Ecto neural progenitor cell (in vitro differentiated cells): ENCODE data around the gene NFKBIB.

Experiments
- DNase-seq: peaks from one replicate; pipeline ENCODE4 v3.0.0-alpha.2; 2018; ENCODE audit warnings: low spot score

The NFKBIB gene

GRCh38 chr19:38904581-38905539, 5.1 kb downstream of the NFKBIB start:
- no peak for DNase-seq

GRCh38 chr19:38905620-38906019, 5.9 kb downstream of the NFKBIB start:
- DNase-seq: no peak

- no peak for DNase-seq
Measured at GRCh38 chr19:38907227-38907626, 7.5 kb downstream of the NFKBIB start.

GRCh38 chr19:38907670-38908069, 7.9 kb downstream of the NFKBIB start:
- no peak for DNase-seq

GRCh38 chr19:38908911-38909310, 9.1 kb downstream of the NFKBIB start:
- no peak for DNase-seq

GRCh38 chr19:38910488-38910887, 10.7 kb downstream of the NFKBIB start:
- DNase-seq: no peak

- no peak for DNase-seq
Measured at GRCh38 chr19:38911388-38912001, 11.7 kb downstream of the NFKBIB start.

- no peak for DNase-seq
Measured at GRCh38 chr19:38912600-38913514, 13.1 kb downstream of the NFKBIB start.

- no peak for DNase-seq
Measured at GRCh38 chr19:38913958-38914357, 14.2 kb downstream of the NFKBIB start.

GRCh38 chr19:38915329-38916321, 15.9 kb downstream of the NFKBIB start:
- DNase-seq: no peak

GRCh38 chr19:38917516-38917915, 17.7 kb downstream of the NFKBIB start:
- DNase-seq: no peak

- no peak for DNase-seq
Measured at GRCh38 chr19:38917921-38918491, 18.2 kb downstream of the NFKBIB start.

- DNase-seq: no peak
Measured at GRCh38 chr19:38918526-38918925, 18.8 kb downstream of the NFKBIB start.

GRCh38 chr19:38919837-38920601, 20.2 kb downstream of the NFKBIB start:
- no peak for DNase-seq

GRCh38 chr19:38920602-38921419, 21.0 kb downstream of the NFKBIB start:
- DNase-seq: no peak

GRCh38 chr19:38921420-38922274, 21.9 kb downstream of the NFKBIB start:
- DNase-seq: no peak

- no peak for DNase-seq
Measured at GRCh38 chr19:38922482-38922881, 22.7 kb downstream of the NFKBIB start.

- DNase-seq: no peak
Measured at GRCh38 chr19:38924388-38924787, 24.6 kb downstream of the NFKBIB start.
